ENCODE results near the gene MYO6. TPM values are rescaled to one million over a fixed set of nuclear protein-coding genes. Genes with fewer than 3 reads are reported as not detected.
A peak's percentile ranks its signal among the peaks of the same experiment; 100 is the strongest.

The MYO6 gene
- total RNA-seq, 1 donor = 15.1 TPM

DNA sequence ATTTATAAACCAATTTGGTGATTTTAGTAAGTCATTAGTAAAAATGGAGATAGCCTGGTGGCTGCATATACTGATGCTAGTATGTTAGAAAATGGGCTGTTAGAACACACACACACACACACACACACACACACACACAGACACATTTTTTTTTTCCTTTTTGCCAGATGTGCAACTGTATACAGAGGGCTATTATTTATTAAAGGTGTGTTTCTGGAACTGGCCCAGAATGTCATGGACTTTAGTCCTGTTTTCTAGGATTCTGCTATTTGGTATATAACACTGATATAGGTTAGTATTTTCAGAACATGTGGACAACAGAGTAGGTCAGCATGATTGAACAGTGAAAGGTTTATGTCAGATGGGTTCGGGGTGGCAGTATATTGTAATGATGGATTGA, 12.4 kb downstream of the MYO6 start:
- TF ChIP-seq, protein P1, sequence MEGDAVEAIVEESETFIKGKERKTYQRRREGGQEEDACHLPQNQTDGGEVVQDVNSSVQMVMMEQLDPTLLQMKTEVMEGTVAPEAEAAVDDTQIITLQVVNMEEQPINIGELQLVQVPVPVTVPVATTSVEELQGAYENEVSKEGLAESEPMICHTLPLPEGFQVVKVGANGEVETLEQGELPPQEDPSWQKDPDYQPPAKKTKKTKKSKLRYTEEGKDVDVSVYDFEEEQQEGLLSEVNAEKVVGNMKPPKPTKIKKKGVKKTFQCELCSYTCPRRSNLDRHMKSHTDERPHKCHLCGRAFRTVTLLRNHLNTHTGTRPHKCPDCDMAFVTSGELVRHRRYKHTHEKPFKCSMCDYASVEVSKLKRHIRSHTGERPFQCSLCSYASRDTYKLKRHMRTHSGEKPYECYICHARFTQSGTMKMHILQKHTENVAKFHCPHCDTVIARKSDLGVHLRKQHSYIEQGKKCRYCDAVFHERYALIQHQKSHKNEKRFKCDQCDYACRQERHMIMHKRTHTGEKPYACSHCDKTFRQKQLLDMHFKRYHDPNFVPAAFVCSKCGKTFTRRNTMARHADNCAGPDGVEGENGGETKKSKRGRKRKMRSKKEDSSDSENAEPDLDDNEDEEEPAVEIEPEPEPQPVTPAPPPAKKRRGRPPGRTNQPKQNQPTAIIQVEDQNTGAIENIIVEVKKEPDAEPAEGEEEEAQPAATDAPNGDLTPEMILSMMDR (IDR thresholded peaks at IDR 0.05; ENCODE audit: insufficient read depth, low read depth, low read length) = no peak
- no peak overlapping the region for H3K4me3 ChIP-seq (ENCODE audit: low read depth, low read length)
- DNase-seq (ENCODE audit: low read depth) = no peak

- no peak for DNase-seq (ENCODE audit: low read depth)
- TF ChIP-seq, protein P1 (IDR thresholded peaks at IDR 0.05; ENCODE audit: insufficient read depth, low read depth, low read length) = no peak
- H3K4me3 ChIP-seq (ENCODE audit: low read depth, low read length) = no peak overlapping the region
Measured at GRCh38 chr6:75762063-75762462, 13.0 kb downstream of the MYO6 start.

GRCh38 chr6:75766387-75766786, 17.3 kb downstream of the MYO6 start:
- TF ChIP-seq, protein P1 (IDR thresholded peaks at IDR 0.05; ENCODE audit: insufficient read depth, low read depth, low read length) = no peak
- H3K4me3 ChIP-seq (ENCODE audit: low read depth, low read length) = no peak overlapping the region
- DNase-seq (ENCODE audit: low read depth) = no peak

GRCh38 chr6:75770844-75771243, 21.8 kb downstream of the MYO6 start:
- TF ChIP-seq, protein P1 (IDR thresholded peaks at IDR 0.05; ENCODE audit: insufficient read depth, low read depth, low read length) = no peak
- H3K4me3 ChIP-seq (ENCODE audit: low read depth, low read length) = no peak overlapping the region
- no peak for DNase-seq (ENCODE audit: low read depth)

- TF ChIP-seq, protein P1 (IDR thresholded peaks at IDR 0.05; ENCODE audit: insufficient read depth, low read depth, low read length) = no peak
- H3K4me3 ChIP-seq (ENCODE audit: low read depth, low read length) = no peak overlapping the region
- DNase-seq (ENCODE audit: low read depth) = peak; percentile 20
Measured at GRCh38 chr6:75775219-75775618, 26.2 kb downstream of the MYO6 start.

GRCh38 chr6:75776461-75776860, 27.4 kb downstream of the MYO6 start:
- H3K4me3 ChIP-seq (ENCODE audit: low read depth, low read length) = no peak overlapping the region
- DNase-seq (ENCODE audit: low read depth) = no peak
- TF ChIP-seq, protein P1 (IDR thresholded peaks at IDR 0.05; ENCODE audit: insufficient read depth, low read depth, low read length) = no peak

DNA sequence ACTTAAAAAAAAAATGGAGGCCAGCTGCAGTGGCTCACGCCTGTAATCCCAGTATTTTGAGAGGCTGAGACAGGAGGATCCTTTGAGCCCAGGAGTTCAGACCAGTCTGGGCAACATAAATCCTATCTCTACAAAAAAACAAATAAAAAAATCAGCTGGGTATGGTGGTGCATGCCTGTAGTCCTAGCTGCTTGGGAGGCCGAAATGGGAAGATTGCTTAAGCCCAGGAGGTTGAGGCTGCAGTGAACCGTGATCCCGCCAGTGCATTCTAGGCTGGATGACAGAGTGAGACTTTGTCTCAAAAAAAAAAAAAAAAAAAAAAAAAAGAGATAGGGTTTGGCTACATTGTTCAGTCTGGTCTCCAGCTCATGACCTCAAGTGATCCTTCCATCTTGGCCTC, 29.7 kb downstream of the MYO6 start:
- H3K4me3 ChIP-seq (ENCODE audit: low read depth, low read length) = no peak overlapping the region
- TF ChIP-seq, protein P1 (IDR thresholded peaks at IDR 0.05; ENCODE audit: insufficient read depth, low read depth, low read length) = no peak
- DNase-seq (ENCODE audit: low read depth) = no peak

All from fibroblast of villous mesenchyme (primary cell).